Measurements from ENCODE around the gene TNXB.
"Not testable (repeated sequence)": the region's sequence is repeated elsewhere in the genome, so short reads cannot be mapped to it uniquely, and the experiment has no call there.

Gene TNXB, protein sequence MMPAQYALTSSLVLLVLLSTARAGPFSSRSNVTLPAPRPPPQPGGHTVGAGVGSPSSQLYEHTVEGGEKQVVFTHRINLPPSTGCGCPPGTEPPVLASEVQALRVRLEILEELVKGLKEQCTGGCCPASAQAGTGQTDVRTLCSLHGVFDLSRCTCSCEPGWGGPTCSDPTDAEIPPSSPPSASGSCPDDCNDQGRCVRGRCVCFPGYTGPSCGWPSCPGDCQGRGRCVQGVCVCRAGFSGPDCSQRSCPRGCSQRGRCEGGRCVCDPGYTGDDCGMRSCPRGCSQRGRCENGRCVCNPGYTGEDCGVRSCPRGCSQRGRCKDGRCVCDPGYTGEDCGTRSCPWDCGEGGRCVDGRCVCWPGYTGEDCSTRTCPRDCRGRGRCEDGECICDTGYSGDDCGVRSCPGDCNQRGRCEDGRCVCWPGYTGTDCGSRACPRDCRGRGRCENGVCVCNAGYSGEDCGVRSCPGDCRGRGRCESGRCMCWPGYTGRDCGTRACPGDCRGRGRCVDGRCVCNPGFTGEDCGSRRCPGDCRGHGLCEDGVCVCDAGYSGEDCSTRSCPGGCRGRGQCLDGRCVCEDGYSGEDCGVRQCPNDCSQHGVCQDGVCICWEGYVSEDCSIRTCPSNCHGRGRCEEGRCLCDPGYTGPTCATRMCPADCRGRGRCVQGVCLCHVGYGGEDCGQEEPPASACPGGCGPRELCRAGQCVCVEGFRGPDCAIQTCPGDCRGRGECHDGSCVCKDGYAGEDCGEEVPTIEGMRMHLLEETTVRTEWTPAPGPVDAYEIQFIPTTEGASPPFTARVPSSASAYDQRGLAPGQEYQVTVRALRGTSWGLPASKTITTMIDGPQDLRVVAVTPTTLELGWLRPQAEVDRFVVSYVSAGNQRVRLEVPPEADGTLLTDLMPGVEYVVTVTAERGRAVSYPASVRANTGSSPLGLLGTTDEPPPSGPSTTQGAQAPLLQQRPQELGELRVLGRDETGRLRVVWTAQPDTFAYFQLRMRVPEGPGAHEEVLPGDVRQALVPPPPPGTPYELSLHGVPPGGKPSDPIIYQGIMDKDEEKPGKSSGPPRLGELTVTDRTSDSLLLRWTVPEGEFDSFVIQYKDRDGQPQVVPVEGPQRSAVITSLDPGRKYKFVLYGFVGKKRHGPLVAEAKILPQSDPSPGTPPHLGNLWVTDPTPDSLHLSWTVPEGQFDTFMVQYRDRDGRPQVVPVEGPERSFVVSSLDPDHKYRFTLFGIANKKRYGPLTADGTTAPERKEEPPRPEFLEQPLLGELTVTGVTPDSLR (N-terminal part only)

DNA sequence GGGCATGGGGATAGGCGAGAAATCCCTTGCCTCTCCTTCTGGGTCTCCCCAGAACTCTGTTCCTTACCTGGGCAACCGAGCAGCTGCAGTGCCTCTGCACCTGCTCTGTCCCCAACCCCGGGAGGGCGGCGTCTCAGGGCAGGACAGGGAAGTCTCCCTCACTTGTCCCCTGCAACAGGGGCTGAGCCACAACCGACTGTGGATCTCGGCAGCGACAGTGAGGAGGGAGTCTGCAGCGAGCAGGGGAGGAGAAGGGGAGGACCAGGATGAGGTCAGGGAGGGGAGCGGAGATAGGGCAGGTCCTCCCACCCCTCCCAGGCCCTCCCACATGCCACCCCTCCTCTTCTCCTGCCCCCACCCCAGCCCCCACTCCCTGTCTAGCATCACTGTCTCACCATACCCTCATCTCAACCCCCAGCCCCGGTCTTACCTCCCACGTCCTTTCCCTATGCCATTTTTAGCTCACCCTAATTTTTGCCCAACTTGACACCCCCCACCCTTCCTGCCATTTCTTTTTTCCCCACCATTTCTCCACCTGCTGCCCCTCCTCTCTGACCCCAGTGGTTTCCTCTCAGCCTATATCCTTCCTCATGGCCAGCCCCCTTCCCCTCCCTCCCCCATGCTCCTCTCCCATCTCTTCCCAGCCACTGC is at the start of gene TNXB:
Gene TNXB (minus strand): TSS at position 225 of the 651 bp plus-strand sequence. CDS start 11,140 bp downstream, outside the sequence.
- no peak for DNase-seq

DNA sequence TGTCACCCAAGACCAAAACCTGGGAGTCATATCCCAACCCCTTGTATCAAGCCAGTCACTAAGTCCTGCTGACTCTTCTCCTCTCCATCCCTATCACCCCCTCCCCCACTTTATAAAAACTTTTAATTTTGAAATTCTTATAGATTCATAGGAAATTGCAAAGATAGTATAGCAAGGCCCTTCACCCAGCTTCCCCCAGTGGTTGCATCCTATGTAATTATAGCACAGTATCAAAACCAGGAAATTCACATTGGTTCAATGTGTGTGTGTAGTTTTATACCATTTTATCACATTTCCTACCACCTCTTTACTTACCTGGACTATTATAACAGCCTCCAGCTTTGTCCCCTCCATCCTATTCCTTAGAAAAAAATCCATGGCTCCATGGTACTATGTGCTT is 48.9 kb upstream of the TNXB start:
- DNase-seq, result no peak

DNA sequence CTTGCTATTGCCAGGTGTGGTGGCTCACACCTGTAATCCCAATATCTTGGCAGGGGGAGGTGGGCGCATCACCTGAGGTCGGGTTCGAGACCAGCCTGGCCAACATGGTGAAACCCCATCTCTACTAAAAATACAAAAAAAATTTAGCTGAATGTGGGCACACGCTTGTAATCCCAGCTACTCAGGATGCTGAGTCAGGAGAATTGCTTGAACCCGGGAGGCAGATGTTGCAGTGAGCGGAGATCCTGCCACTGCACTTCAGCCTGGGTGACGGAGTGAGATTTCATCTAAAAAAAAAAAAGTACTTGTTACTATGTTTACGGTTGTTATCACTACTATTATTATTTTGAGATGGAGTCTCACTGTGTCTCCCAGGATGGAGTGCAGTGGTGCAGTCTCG is 47.8 kb upstream of the TNXB start:
- no peak for DNase-seq

DNA sequence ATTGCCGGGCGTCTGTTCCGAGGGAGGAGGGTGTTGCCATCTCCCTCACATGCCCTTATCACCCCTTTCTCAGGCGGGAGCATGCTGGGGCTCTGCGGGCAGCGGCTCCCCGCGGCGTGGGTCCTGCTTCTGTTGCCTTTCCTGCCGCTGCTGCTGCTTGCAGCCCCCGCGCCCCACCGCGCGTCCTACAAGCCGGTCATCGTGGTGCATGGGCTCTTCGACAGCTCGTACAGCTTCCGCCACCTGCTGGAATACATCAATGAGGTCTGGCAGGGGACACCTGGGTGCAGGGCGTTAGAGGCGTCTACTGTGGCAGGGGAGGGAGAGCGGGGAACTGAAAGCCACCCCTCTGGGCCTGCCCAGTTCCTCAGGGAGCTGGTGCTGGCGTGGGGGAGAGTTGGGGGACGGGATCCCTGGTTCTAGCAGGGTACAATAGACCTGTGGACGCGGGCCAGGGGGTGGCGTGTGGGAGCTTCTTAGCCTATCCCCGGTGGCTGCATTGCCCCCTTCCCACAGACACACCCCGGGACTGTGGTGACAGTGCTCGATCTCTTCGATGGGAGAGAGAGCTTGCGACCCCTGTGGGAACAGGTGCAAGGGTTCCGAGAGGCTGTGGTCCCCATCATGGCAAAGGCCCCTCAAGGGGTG is 45.5 kb upstream of the TNXB start:
- peak; percentile 34 for DNase-seq

DNA sequence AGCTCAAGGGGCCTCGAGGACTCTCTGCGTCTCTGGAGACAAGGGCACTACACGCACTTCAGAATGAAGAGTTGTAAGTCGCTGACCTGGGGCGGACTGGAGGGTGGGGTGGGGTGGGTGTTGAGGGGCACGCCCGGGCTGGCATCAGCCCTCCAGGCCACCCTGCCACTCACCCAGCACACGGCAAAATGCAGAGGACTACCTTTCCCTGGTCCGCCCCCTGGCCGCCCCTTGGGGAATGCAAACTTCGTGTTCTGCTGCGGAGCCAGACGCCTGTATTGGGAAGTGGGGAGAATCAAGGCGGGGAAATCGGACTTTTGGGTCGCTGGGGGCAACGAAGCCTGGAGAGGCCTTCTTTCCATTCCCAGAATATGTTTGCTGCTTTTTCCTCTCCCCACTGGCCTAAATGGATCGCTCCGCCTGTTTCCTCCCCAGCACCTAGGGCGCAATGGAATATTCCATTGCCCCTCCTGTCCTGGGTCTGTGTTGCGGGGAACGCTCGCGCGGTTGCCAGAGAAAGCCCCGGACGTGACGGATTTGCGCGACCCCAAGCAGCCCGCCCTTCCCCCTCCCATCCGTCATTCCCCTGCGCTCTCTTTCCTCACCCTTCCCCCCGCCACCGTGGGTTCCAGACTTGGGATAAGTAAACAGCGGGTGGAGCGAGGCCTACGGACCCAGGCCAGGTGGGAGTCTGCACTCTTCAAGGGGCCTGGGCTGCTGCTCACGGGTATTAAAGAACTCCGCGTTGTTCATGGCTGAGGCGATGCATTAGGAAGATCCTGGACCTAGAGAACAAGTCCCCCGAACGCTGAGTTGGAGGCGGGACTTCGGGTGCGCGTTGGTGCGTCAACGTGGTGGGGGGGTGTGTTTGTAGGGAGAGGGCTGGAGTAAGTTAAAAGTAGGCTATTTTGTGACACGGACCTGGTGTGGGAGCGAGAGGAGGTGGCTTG is 44.7 kb upstream of the TNXB start, which contains the start of gene PPT2:
Gene PPT2 (plus strand): TSS at position 578 of the 950 bp plus-strand sequence. CDS start 454 bp downstream, outside the sequence.
- DNase-seq, result peak; percentile 43

DNA sequence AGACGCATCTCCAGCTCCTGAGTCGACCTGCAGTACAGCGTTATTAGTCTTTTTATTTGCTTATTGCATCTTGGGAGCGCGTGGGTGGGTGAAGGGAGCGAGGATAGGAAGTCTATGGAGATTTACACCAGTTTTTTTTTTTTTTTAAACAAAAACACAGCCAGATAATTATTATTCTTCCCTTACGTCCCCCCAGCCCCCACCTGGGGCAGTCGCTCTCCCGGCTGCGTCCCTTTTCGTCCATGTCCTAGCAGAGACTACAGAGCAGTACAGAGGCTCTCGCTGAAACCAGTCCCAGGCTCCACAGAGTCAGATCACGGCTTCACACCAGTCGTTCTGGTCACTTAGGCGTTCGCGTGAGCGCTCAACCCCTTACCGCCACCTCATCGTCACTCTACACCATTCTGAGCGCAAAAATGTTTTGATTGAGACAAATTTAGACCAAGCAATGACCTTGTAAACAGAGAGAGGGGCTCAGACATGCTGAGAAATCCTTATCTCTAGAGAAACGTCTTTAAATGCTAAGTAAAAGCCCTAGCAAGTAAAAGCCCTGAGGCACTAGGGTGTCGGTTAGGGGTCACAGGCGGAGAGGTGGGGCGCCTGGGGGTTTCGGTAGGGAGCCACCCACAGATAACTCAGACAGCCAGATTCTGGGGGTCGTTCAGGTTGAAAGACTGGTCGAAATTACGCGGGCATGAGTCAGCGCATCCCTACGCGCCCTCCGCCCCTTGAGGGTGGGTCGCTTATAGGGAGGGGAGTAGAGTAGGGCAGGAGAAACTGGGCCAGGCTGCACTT is 43.8 kb upstream of the TNXB start:
- DNase-seq, result no peak

DNA sequence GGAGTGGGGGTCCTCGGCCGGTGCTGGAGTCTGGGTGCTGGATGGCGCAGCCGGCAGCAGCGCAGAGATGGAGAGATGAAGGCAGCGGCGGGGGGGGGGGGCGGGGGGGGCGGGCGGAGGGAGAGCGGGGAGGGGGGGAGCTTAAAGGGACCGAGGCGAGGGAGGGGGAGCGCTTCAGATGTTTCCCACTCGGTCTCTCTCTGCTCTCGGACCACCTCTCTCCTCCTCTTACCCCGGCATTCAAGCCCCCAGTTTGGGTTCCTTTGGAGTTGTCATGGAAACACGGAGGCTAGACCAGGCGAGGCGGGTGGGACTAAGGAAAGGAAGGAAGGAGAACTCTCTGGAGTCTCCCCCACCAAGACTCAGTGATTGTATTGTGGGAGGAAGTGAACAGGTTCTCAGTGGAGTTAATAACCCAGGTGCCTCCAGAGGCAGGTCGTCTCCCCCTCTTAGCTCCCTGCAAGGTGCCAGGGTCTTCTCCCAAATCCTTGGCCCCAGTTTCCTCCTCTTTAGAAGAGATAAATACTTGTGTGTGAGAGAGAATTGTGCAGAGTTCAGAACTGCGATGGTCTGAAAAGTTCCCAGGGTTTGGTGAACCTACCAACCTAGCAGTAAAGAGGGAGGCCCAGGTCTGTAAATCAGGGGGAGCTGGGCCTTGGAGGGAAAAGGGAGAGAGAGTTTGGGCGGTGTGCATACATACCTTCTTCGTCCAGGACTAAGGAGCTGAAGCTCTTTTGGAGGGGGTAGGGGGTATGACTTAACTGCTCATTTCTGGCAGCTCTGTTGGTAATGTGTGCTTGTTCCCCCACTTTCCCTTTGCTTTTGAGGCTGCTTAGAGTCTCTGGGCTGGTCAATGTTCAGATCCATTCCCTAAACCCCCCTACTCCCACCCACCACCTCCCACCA is 43.0 kb upstream of the TNXB start, which contains the start of gene PRRT1:
Gene PRRT1 (minus strand): TSS at position 77 of the 906 bp plus-strand sequence. CDS start 112 bp downstream, outside the sequence.
- DNase-seq, result no peak

DNA sequence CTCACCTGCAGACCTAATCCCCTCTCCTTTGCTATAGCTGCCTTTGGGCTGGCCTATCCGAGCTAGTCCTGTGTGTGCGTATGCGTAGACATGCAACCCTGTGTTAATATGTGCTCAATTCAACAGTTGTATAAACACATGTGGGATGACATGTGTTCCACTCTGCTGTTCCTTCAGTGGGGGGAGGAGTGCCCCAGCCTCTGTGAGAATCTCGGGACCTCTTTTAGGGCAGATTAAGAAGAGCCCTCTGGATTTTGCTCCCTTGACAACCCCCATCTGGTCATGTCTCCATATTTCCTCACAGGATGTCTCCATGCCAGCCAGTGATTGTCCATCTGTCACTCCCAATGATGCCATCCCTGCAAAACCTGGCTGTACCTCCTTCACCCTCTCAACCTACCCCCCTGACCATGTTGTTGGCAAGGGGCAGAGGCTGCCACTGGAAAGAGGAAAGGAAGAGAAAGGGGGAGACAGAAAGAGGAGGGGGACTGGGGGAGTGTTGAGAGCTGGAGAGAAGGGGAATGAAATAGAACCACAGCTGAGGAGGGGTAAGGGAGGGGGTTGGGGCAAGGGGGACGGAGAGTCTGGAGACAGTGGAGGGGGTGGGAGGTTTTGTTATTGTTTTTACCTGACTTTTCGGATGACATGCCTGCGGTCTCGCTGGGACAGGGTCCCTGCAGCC is 42.2 kb upstream of the TNXB start:
- no peak for DNase-seq

DNA sequence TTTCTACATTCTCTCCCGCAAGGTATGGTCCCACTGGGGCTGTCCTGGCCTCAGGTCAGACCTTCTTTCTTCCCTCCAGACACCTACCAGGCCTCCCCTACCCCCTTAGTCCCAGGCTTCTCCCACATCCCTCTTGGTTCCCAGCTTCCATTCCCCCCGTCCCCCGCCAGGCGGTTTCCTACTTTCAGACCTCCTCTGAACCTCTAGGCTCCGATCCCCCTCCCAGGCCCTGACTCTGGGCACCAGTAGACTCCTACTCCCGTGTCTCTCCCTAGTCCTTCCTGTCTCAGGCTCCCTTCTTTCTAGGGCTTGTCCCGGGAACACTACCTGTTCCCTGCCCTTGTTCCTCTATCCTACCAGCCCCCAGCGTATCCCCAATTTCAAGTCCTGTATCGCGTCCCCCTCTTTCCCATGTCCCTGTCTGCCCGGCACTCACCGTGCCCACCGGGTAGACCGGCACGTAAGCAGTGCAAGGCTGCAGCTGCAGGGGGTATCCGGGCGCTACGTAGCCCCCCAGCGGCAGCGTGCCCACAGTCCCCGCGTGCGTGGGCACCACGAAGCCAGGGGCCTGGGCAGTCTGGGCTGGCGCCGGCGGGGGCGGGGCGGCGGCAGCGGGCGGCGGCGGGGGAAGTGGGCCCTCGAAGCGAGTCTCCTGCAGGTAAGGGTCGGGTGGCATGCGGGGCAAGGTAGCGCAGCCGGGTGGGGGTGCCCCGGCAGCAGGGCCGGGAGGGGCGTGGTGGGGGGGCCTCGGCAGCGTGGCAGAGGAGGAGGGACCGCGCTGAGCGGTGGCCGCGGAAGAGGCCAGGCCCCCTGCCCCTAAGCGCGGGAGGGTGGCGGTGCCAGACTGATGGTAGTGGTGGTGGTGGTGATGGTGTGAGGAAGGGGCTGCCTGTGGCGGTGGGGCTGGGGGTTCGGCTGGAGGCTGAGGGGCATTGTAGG is 41.1 kb upstream of the TNXB start:
- no peak for DNase-seq

DNA sequence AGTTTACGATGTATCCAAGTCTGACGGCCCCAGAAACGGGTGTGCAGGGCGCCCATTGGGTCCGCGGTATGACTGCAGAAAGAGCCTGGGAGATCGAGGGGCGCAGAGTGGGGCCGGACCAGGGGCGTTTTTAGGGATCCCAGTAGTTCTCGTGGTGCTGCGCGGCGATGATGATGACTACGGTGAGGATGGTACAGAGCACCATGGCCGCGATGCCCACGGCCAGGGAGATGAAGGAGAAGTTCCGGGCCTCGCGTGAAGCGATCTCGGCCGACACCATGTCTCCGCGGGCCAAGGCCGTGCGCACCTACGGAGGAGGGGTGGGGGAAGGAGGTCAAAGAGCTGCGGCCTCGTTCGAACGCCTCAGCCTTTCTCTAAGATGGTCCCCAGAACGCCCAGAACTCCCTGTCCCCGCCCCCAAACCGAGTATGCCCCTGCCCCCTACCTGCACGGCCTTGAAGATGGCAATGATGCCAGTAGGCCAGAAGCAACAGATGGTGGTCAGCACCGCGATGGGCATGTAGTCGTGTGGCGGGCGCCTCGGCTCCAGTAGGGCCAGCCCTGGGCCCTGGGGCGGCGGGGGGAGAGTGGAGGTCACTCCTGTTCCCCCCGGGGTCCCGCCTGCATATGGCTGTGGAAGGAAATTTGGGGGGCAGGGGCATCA is 40.1 kb upstream of the TNXB start:
- no peak for DNase-seq

DNA sequence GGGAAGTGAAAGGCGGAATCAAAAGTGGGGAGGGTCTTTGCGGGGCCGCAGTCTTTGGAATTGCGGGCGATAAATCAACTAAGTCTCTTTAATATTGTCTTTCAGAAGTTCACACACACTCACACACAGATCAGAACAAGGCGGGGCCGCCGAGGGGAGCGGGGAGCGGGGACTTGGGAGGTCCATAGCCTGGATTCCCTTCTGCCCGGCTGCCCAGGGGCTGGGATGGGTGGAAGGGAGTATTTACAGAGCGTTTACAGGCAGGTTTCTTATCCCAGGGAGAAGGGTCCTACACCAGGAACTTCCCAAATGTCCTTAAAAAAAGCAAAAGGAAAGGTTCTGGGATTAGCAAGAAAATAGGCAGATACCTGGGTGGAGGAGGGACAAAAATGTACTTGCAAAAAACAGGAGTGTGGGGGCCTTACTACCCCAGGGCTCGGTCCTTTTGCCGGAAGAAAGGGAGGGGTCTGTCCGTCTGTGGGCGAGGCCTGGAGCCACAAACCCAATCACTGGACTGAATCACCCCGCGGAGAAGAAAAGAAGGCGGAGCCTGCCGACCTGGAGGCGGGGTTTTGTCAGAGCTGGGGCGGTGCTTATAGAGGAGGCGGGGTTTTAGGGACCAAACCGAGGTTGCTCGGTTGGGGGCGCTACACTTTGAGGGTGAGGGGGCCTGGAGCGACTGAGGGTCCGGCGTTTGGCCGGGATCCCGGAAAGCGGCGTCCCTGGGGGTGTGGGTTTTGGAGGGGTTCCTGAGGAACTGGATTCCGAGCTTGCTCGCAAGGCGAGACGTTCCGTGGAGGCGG is 39.4 kb upstream of the TNXB start:
- DNase-seq, result no peak

DNA sequence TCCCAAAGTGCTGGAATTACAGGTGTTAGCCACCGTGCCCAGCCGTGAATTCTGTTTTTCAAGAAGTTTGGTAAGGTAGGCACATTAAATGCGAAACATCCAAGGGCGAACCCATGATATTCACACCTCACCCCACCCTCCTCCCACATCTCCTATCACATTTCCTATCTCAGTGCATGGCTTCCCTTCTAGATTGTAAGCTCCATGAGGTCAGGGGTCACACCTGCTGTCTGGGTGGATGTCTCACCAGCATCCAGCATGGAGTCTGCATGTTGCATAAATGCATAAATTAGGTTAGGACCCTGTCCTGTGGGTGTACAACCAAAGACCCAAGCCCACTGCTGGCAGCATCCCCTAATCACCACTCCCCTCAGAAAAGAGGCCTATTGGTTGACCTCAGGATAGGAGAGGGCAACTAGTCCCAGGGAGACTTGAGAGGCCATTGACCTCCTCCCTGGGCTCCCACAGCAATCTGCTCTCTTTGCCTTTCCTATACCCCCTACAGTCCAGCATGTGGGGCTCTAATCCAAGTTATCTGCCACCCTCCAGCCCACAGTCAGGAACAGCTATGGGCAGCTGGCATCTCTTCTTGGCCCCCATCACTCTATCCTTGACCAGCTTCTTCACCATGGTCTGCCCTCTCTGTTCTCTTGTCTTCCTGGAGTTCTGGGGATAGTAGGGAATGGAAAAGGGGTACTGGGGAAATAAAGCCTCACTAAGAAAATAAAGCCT is 38.4 kb upstream of the TNXB start:
- DNase-seq, result no peak

DNA sequence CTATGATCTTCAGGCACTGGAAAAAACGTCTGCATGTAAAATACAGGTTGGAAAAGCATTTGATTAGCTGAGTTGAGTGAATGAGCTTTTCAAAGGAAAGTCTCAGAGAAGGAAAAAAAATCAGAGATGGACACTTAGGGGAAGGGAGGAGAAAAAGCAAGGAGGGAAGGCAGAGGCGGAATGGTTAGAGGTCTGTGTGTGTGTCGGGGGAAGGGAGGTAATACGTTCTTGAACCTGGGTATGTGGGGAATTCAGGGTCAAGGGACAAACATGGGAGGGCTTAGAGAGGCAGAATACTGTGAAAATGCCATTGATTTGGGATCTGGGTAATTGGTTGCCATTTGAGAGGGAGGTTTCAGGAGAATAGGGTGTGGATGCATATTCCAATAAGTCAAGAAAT is 37.5 kb upstream of the TNXB start:
- DNase-seq, result no peak

DNA sequence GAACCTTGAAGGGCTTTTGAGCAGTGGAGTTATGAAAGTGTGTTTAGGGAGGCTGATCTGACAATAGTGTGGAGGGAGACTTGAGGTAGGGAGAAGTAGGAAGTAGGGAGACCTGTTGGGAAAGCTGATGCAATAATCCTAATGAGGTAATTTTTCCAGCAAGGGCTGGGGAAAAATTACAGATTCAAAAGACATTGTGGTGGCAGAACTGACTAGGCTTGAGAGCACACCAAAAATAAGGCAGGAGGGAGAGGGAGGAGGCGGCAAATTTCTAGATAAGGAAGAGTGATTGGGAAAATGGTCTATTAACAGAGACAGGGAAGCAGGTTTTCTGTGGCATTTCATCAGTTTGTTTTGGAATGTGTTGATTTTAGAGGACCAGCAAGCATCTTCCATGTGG is 37.1 kb upstream of the TNXB start:
- no peak for DNase-seq

DNA sequence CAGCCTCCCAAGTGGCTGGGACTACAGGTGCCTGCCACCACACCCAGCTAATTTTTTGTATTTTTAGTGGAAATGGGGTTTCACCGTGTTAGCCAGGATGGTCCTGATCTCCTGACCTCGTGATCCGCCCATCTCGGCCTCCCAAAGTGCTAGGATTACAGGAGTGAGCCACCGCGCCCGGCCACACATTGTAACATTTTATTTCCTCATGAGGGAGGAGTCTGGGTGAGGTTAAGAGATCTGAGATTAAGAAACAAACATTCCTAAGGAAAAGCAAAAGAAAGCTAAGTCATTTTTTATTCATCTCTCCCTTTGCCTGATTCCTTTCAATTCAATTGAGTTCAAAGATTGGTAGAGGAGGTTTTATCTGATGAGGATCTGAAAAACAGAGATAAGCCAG is 35.1 kb upstream of the TNXB start:
- not testable (repeated sequence) for DNase-seq

All from NCI-H2029 treated with DMSO at 0.1 percent for 48 hours (cell line).